HG03520 (cell line): ENCODE results near the gene DPYD.

Source experiments
- ATAC-seq: cut with Tn5 transposase; IDR thresholded peaks from one replicate; pipeline ENCODE4 v1.9.1; 2021; ENCODE audit warnings: mild to moderate bottlenecking, moderate library complexity; ENCODE audit not compliant: unreplicated experiment

Gene DPYD

DNA sequence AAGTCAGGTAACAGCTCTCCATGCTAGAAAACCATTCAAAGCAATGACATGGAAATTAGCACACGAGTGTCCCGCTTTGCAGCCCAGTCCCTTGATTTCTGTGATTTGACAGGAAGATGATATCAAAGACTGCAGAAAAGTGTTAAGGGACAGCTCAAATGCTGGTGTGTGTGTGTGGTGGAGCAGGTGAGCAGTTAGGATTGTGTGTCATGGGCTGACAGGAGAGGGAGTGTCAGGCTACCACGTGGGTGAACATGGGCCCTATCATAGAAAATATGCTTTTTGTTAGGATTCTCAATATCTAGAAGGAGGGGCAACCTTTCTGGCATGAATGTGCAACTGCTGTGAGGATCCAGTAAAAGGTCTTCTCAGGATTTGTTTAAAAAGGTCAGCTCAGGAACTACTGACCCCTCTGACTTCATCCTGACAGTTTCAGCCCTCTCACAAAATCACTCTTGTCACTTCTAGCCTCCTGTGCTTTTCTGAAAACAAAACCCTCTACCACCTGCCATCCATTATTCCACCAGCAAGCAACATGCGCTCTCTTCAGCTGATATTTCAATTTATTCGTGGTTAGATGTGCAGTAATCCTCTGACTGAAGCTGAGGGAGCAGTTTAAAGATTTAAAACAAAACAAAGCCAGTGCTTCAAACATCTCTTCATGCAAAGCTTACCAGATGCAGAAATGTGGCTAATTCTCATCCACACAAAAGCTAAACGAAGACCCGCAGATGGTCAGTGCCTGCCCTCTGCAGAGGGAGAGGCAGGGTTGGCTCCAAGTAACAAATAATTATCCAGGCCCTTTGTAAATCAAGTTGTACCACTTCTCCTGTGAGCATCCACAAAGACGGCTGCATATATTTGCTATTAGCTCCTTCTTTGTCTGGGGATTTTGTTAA is 801.3 kb downstream of the DPYD start:
- ATAC-seq = no peak

DNA sequence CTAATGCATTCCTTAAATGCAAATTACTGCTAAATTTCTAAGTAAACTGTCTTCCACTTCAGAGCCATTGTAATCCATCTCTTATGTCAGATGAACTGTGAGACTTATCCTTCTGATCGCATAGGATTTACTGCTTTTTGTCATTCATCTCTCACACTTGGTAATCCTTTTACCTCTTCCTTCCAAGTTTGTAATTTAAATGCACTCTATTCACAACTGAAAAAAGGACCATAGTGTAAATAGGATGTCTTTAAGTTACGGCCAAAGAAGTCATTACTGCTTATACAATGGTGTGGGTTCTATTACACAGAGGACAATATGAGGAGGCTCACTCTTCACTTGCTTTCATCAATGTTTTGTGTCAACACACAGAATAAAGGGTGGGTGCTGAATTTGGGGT is 806.0 kb downstream of the DPYD start:
- ATAC-seq = no peak

DNA sequence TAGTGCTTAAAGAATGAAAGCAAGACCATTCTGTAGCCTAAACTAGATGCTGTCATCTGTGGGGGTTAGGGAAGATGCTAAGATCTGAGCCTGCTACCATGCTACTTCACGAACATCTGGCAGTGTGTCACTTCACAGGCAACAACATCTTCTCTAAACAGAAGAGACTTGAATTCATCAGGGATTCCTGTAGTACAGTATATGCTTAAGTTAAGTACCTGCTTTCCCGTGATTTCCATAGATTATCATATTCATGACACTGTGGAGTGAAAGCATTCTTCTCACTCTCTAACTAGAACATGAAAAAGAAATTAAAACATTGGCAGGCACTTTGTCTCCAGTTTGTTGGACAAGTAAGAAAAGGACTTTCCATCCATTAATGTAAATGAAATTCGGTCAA is 808.4 kb downstream of the DPYD start:
- ATAC-seq = no peak

DNA sequence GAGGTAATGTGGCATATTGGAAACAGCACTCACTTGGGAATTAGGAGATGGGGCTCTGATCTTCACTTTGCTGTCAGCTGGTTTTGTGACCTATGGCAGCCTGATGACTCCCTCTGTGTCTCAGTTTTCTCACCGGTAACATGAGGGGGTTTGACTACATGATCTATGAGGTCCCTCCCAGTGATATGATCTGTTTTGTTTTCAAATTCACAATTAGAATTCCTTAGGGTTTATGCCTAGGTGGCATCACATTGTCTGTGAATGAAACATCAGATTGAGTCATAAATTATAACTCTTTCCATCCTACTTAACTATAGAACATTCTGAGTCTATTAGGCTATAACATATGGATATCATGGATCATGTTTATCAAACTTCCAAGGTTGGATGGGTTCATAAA is 812.7 kb downstream of the DPYD start:
- no peak for ATAC-seq

DNA sequence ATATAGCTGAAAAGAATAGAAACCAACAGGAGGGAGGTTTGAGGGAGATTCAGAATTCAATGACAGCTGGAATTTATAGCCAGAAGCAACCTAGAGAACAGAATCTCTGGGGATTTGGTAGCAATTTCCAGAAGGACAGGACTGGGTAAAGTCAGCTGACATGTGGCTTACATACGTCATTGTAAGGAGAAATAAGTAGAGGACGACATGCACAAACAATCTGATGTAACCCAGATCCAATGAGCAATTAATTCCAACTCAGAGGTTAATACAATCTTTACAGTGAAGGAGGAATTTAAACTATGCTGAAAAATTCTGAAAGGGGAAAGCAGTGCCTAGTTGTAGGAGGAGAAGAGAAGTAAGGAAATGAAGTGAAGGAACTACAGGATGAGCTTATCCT is 815.3 kb downstream of the DPYD start:
- ATAC-seq = no peak

DNA sequence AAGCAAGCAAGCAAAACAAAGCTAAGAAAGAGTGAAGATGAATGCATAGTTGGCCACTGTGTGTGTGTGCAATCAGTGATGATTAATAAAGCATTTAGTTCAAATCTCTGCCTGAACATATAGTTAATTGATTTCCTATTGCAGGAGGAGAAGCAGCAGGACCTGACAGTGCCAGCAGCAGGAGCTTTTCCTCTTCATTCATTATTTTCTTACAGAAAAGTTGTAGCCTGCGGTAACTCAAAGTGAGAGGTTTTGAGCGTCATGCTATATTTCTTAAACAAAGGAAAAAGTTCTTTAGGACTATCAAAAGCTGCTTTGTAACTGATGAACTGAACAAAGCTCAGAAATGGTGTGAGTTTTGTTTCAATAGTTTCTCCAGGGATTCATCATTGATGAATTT is 819.3 kb downstream of the DPYD start:
- no peak for ATAC-seq

DNA sequence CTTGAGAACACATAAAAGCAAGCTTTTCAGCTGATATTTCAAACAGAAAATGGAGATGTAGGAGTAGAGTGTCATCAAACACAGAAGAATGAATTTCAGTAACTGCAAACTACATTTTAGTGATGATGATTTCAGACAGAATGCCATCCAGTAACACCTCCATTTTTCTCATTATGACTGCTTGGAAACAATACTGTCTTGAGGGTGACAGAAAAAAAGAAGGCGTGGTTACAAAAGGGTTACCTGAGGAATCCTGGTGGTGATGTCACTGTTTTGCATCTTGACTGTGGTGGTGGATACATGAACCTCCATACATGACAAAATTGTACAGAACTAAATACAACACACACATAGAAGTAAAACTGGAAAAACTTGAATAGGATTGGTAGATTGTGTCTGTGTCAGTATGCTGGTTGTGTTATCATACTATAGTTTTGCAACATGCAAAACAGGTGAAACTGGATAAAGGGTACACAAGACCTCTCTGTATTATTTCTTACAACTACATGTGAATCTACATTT is 823.4 kb downstream of the DPYD start:
- ATAC-seq = no peak

DNA sequence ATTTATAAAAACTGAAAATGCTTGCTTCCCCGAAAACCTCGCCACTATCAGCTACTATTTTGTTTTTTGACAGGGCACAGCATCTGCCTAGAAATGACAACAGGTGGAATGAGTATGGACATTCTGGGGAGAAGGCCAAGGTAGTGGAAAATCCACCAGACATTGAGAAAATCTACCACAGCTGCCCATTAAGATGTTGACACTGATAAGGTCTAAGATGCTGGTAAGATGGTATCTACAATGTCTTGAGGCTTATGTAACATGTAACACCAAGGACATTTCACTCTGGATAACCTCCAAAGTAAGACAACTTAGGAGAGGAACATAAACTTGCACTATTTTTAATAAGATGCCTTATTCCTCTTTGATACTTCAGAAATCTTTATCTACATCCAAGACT is 825.1 kb downstream of the DPYD start:
- no peak for ATAC-seq

DNA sequence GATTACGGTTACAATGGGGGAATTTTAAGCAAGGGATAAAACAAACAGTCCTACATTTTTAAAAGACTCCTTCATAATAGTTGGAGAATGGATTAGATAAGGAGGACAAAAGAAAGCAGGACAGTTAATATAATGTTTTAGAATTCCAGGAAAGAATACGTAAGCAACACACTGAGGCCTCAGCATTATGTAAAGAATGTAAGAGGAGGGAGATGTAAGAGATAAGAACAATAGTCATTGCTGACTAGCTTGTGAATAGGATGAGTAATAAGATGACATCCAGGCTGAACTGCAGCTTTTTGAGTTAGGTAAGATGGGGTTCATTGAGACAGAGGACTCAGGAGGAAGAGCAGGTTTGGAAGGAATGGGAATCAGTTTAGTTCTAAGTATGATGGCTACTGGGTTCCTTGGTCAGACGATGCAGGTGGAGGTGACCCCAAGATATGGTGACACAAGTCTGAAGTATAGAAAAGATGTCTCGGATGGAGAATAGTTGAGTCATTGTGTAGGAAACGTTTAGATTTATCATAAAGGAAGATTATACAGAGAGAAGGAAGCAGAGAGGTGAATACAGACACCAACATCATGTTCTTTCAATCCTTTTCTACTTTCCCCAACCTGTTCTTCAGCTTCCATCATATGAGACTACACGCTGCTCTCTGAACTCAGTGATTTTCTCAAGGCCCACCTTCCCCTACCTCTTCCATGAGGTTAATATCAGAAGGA is 826.4 kb downstream of the DPYD start:
- no peak for ATAC-seq

DNA sequence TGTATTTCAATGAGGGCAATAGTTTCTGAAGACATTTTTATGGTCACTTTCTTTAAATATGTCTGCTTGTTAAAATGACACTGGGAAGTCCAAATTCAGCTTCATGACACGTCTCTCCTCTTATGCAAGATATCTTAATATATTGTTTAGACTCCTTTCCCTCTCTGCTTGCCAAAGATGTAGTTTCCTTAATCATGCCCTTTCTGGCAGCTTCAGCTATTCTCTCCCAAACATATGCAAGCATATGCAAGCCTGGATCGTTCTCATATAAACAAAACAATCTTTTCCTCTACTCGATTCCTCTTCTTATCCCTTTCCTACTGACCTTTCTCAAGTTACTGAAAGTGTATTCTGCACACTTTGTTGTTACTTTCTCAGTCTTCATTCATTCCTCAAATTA is 827.1 kb downstream of the DPYD start:
- ATAC-seq = no peak

DNA sequence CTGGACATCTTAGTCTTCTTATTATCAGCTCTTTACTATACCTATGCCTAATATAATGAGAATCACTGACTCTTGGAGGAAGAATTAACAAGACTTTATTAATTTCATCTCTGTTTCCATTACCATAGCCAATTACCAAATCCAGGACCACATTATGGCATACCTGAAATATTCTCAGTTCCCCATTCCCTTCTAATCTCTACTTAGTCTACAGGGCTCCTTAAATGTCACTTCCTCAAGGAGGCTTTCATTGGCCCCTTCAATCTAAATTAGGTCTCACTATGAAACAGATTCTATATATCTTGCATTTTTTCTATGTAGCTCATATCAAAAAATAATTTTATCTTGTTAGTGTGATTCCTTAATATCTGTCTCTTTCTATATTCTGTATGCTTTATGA is 828.0 kb downstream of the DPYD start:
- ATAC-seq = no peak

DNA sequence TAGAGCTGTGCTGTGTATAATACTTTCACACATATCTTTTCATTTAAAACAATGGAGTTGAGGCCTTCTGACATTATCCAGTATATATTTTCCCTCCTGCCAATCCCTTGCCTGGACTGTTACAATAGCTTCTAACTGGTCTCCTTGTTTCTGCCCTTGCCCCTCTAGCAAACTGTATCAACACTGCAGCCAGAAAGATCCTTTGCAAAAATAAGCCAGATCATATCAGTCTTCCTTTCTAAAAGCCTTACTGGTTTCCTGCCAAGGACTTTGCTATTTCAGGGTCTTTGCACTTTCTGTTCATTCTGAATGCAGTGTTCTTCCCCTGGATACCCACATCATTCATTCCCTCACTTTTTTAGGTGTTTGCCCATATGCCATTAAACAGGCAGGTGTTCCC is 829.2 kb downstream of the DPYD start:
- no peak for ATAC-seq

DNA sequence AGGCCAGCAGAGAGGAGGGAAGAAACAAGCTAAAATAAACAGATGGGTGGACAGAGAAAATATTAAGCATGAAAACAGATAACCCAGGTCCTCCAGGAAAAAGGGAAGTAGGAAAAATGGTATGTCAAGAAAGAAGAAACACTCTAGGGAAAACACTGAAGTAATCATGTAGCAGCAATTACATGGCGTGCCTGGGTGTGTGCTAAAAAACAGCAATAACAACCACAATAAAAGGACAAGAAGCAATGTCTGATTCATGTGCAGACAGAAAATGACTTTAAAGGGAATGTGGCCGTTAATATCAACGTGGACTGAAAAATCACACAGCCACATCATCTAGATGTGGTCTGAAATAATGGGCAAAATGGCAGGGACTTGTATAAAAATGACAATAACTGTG is 829.6 kb downstream of the DPYD start:
- ATAC-seq = no peak

DNA sequence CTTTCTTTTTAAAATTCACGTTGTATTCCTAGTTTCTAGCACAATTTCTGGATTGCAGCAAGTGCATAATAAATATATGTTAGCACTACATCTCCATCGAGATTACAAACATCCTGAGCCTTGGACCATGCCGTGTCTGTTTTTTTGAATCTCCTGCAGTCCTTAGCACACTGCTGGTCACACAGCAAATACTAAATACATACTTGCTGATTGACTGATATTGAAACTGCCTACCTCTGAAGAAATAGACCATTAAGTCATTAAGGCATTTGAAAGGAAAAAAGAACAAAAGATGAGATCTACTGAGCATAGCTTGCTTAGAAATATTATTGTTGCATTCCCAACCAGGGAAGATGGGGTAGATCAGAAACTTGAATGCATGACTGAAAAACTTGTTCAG is 830.1 kb downstream of the DPYD start:
- no peak for ATAC-seq

DNA sequence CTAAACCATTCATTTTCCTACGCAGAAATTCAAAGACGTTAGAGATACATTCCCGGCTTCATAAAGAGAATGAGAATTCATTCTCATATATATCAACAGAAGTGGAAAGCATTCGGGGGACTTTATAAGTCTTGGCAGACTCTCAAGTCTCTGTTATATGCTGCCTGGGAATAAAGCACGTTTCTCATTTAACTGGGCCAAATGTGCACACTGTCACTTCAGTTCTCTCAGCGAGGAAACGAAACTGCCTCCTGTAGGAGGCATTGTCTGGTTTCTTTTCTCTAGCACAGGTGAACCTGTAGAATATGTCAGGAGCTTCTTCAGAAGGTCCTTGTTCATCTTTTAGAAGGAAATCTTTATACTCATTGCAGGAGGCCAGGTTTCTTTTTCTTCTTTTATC is 831.7 kb downstream of the DPYD start:
- ATAC-seq = no peak

DNA sequence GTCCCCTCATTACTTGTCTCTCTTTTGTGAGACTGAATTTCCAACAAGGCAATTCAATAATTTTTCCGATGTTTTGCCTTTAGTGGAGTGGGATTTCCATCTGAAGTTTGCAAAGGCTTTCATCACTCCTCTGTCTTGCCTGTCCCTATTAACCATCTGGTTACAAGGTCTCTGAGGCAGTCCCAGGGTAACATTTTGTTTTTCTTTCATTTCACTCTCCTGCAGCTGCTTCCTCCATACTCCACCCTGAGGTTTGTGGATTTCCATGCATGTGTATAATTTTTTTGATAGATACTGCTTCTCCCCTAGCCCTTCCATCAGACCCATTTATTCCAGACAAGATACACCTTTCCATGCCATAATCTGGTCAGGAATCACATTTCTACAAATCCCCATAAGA is 832.4 kb downstream of the DPYD start:
- ATAC-seq = no peak

DNA sequence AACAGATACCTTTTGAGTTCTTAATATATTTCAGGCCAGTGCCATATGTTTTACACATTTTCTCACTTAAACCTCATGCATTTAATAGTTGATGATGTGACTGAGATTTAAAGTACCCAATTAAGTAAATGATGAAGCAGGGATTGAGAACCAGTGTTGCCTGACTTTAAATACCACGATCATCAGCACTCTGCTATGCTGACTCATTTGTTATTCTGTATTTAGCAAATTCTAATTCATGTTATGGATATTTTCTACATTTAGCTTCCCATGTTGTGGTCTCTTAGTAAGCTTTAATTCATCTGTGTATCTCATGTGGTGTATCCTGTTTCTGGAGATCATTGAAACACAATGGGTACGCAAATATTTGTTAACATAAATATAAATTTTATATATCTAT is 836.3 kb downstream of the DPYD start:
- ATAC-seq = no peak

DNA sequence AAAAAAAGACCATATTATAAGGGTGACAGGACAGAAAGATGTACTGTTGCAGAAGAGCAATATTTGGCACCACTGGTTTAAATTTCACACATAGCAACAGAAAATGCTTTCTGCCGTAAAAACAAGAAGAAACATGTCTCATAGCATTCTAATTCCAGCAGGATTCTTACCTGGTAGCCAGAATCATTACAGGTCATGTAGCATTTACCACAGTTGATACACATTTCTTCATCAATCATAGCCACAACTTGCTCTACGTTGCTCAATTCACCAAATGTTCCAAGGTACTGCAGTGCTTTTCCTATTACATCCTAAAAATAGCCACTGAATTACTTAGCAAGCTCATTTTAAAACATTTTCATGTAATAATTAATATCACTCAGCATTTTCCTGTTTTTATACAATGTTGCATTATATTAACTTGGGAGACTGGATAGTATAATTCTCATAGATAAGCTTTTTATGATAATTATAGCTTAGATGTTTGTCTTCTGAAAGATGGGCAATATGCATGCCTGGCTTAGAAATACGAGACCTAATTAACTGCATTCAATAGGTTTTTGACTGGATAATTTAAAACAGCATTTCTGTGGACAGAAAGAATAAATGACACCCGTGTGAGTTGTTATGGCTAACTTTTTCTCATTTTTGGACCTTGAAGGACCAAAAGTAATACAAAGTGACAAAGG is 838.5 kb downstream of the DPYD start:
- ATAC-seq = no peak

DNA sequence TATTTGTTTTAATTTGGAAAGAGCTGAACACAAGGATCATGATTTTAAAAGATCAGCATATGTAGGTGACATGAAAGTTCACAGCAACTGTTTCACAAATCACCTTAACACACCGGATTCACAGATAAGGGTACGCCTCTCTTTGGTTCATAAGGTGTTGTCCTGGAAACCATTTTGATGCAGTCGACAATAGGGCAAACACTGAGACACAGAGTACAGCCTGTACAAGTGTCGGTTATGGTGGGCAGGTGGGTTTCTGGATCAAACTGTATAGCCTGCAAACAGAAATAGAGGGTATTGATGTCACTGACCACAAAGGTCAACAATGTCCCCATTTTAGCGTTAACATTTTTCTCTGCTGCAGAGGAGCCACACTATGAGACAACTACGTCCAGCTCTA is 842.0 kb downstream of the DPYD start:
- ATAC-seq = no peak

DNA sequence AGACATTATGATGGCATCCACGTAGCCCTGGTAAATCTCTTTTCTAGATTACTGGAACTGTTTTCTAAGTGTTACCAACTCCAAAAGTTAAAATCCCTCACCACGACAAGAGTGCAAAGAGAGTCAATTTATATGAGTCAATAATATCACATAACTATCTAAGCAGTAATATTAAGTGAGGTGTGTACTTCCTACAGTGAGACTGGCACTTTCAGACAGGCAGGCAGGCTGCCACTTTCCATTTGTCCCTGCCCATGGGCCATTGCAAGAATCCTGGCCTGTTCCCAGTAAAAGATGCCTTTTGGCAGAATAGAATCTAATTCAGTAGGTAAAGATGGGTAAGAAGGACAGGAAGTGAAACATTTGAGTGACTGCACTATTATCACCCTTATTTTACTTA is 843.6 kb downstream of the DPYD start:
- ATAC-seq = no peak

DNA sequence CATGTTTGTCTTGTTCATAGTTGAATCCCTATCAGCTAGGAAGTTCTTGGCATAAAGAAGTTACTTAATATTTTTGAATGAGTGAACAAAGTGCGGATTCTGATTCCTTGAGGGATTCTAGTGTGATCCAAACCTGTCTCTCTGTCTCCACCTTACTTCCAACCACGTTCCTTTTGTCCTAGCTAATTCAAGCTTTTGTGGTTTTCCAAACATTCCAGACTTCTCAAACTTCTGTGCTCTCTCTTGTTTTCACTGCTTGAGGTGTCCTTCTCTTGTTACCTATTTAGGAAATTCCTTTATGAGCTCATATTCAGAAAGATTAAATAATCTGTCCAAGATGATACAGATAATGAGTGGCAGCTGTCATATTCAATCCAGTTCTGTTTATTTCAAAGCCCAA is 846.1 kb downstream of the DPYD start:
- no peak for ATAC-seq

DNA sequence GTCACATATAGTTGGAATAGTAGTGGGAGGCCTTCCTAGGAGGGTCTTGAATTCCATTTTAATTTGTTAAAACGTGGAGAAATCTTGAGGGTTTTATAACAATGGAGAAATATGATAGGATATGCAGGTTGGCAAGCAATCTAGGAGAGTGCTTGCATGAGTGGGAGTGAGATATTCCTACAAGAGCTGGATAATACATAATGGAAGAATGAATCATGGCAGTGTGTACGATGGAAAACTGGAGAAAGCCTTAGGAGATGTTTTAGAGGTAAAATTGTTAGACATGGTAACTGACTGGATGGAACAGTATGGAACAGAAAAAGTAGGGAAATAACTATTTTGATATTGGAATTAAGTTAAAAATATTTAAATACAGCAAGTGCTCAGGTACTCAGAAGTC is 846.9 kb downstream of the DPYD start:
- ATAC-seq = no peak
